HL-60 (cell line): ENCODE results near the gene RAD50.

Experiments used
- CTCF ChIP-seq: IDR thresholded peaks from one replicate; pipeline ENCODE4 v1.5.1; 2011; ENCODE audit warnings: low read length, control low read depth, inconsistent platforms; ENCODE audit not compliant: insufficient read depth
- POLR2AphosphoS5 ChIP-seq: IDR thresholded peaks from 2 replicates; pipeline ENCODE4 v1.6.1; 2012; ENCODE audit warnings: low read depth
- REST ChIP-seq: IDR thresholded peaks from 2 replicates; pipeline ENCODE4 v1.6.1; 2012; ENCODE audit warnings: low read depth; ENCODE audit not compliant: insufficient replicate concordance

GRCh38 chr5:132663771-132664695, 107.3 kb downstream of the RAD50 start:
- TF ChIP-seq CTCF (no peak), POLR2AphosphoS5 (no peak), REST (no peak)
